ENCODE results near the gene SH3BP4. TPM values are rescaled to one million over a fixed set of nuclear protein-coding genes. Genes with fewer than 3 reads are reported as not detected.

SH3BP4 gene, protein sequence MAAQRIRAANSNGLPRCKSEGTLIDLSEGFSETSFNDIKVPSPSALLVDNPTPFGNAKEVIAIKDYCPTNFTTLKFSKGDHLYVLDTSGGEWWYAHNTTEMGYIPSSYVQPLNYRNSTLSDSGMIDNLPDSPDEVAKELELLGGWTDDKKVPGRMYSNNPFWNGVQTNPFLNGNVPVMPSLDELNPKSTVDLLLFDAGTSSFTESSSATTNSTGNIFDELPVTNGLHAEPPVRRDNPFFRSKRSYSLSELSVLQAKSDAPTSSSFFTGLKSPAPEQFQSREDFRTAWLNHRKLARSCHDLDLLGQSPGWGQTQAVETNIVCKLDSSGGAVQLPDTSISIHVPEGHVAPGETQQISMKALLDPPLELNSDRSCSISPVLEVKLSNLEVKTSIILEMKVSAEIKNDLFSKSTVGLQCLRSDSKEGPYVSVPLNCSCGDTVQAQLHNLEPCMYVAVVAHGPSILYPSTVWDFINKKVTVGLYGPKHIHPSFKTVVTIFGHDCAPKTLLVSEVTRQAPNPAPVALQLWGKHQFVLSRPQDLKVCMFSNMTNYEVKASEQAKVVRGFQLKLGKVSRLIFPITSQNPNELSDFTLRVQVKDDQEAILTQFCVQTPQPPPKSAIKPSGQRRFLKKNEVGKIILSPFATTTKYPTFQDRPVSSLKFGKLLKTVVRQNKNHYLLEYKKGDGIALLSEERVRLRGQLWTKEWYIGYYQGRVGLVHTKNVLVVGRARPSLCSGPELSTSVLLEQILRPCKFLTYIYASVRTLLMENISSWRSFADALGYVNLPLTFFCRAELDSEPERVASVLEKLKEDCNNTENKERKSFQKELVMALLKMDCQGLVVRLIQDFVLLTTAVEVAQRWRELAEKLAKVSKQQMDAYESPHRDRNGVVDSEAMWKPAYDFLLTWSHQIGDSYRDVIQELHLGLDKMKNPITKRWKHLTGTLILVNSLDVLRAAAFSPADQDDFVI
- total RNA-seq: 45.7 and 49.0 TPM in 2 replicates
- long read RNA-seq, partial matches to known transcripts: 18 of 25 reads
- long read RNA-seq, other reads (novel, unspliced or antisense): 7 of 25 reads

DNA sequence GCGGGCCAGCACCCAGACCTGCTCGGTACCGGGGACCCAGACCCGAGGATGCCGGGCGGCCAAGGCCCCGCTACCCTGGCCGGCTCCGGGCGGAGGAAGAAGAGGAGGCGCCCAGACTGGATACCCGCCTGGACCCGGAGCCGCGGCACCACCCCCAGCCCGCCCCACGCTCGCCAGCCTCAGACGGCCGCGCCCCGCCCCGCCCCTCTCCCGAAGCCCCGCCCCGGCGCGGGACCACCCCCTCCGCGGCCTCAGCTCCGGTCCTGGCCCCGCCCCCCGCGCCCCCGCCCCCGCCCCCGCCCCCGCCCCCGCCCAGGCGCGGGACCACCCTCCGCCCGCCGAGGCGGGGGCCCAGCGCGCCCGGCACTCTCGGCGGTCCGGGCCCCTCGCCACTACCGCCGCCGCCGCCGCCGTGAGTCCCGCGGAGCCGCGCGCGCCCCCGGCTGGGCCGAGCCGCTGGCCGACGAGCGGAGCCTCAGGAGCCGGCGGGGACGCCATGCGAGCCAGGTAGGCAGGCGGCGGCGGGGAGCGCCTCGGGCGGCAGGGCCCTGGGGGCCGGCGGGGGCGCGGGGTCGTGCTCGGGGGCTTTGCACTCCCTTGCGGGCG lies at the start of gene SH3BP4:
Gene SH3BP4 (plus strand): TSS at position 354 of the 606 bp plus-strand sequence. CDS start 82,986 bp downstream, outside the sequence.
- Mint-ChIP-seq H3K27me3 (peaks cover 21% of the 10 kb centered on the region), H3K27ac (peak within 1 kb of the TSS; percentile 87), H3K9me3 (ENCODE audit: low read depth) (no peaks in the 10 kb centered on the region), H3K4me3 (ENCODE audit: low read depth) (peak within 1 kb of the TSS; percentile 86), H3K36me3 (ENCODE audit: insufficient read depth) (peaks cover 4% of the 10 kb centered on the region), H3K4me1 (ENCODE audit: low read depth) (peaks cover 44% of the 10 kb centered on the region)
- TF ChIP-seq, protein P1, sequence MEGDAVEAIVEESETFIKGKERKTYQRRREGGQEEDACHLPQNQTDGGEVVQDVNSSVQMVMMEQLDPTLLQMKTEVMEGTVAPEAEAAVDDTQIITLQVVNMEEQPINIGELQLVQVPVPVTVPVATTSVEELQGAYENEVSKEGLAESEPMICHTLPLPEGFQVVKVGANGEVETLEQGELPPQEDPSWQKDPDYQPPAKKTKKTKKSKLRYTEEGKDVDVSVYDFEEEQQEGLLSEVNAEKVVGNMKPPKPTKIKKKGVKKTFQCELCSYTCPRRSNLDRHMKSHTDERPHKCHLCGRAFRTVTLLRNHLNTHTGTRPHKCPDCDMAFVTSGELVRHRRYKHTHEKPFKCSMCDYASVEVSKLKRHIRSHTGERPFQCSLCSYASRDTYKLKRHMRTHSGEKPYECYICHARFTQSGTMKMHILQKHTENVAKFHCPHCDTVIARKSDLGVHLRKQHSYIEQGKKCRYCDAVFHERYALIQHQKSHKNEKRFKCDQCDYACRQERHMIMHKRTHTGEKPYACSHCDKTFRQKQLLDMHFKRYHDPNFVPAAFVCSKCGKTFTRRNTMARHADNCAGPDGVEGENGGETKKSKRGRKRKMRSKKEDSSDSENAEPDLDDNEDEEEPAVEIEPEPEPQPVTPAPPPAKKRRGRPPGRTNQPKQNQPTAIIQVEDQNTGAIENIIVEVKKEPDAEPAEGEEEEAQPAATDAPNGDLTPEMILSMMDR (IDR thresholded peaks at IDR 0.05; ENCODE audit: unreplicated experiment): no peak
- peak; percentile 72 for DNase-seq (ENCODE audit: low spot score, unreplicated experiment)

DNA sequence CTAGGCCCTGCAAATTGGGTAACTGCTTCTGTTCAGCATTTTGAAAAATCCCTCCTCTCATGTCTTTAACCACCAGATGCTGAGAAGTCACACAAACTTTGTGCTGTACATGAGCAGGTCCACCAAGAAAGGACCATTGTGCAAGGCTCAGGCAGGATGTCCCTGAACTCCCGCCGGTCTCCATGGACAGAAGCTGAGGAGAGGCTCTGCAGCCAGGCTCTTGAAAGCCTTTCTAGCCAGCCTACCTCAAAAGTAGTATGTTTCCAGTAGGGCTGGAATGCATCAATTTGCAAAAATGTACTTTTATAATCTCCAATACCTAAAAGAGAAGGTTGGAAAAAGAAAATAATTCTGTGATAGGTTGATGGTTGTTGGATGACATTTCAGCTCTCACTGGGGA lies 47.0 kb upstream of the SH3BP4 start:
- Mint-ChIP-seq H3K9me3 (ENCODE audit: low read depth) (no peaks in the 10 kb centered on the region), H3K4me1 (ENCODE audit: low read depth) (peaks cover 3% of the 10 kb centered on the region), H3K27ac (no peak overlapping the region), H3K4me3 (ENCODE audit: low read depth) (no peak overlapping the region), H3K27me3 (no peaks in the 10 kb centered on the region), H3K36me3 (ENCODE audit: insufficient read depth) (no peaks in the 10 kb centered on the region)
- TF ChIP-seq, protein P1 (IDR thresholded peaks at IDR 0.05; ENCODE audit: unreplicated experiment): no peak
- no peak for DNase-seq (ENCODE audit: low spot score, unreplicated experiment)

DNA sequence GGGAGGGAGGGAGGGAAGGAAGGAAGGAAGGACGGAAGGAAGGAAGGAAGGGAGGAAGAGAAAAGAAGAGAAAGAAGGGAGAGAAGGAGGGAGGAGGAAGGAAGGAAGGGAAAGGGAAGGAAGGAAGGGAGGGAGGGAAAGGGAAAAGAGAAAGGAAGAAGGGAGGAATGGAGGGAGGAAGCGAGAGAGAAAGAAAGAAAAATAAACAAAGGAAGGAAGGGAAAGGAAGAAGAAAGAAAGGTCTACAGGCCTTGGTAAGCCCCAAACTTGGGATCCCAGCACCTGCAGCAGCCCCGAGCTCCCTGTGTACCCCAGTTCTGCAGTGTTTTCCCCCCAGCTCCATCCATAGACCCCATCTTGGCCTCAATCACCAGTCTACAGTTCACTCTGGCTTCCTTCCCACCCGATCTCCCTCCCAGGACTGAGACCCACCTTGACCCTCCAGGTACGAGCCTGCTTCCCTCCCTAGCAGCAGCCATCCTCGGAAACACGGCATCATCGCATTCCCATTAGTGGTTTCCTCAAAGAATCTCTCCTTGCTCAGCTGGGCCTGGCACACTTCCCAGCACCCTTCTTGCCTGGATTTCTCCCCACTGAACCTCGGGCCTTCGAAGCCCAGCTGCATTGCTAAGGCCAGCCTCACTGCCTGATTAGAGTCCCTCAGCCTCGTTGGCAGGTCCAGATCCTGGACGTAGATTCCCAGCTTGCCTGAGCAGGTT lies 46.1 kb upstream of the SH3BP4 start:
- no peak overlapping the region for H3K4me3 Mint-ChIP-seq (ENCODE audit: low read depth)
- H3K27ac Mint-ChIP-seq: peak overlapping the region; percentile 73
- H3K27me3 Mint-ChIP-seq: no peaks in the 10 kb centered on the region
- DNase-seq (ENCODE audit: low spot score, unreplicated experiment): no peak
- no peaks in the 10 kb centered on the region for H3K9me3 Mint-ChIP-seq (ENCODE audit: low read depth)
- TF ChIP-seq, protein P1 (IDR thresholded peaks at IDR 0.05; ENCODE audit: unreplicated experiment): no peak
- H3K36me3 Mint-ChIP-seq (ENCODE audit: insufficient read depth): no peaks in the 10 kb centered on the region
- H3K4me1 Mint-ChIP-seq (ENCODE audit: low read depth): peaks cover 3% of the 10 kb centered on the region

DNA sequence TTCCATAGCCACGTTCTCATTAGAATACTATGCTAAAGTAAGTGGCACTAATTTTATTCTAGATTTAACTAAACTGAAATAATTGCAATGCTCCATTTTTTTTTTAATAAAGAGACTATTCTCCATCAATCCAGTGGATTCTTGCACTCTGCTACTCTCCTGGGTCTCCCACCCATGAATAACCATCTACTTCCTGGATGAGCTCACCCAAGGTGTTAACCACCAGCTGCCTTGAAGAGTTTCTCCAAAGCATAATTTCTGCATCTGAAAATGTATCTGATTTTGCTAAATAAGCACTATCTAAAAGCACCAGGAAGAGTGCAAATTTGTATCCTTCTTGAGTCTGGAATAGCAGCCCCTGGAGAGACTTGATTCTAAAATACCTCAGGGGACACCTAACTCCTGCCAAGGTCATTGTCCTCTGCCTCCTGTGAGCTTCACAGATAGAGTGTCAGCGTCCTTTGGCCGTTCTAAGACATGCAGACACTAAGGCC lies 41.6 kb upstream of the SH3BP4 start:
- DNase-seq (ENCODE audit: low spot score, unreplicated experiment): no peak
- no peaks in the 10 kb centered on the region for H3K27me3 Mint-ChIP-seq
- H3K36me3 Mint-ChIP-seq (ENCODE audit: insufficient read depth): no peaks in the 10 kb centered on the region
- TF ChIP-seq, protein P1 (IDR thresholded peaks at IDR 0.05; ENCODE audit: unreplicated experiment): no peak
- no peaks in the 10 kb centered on the region for H3K4me1 Mint-ChIP-seq (ENCODE audit: low read depth)
- H3K27ac Mint-ChIP-seq: no peak overlapping the region
- H3K9me3 Mint-ChIP-seq (ENCODE audit: low read depth): no peaks in the 10 kb centered on the region
- no peak overlapping the region for H3K4me3 Mint-ChIP-seq (ENCODE audit: low read depth)

All from progenitor cell of endocrine pancreas (in vitro differentiated cells).